ENCODE data around the gene ATG14.
"Not testable (repeated sequence)": the region's sequence is repeated elsewhere in the genome, so short reads cannot be mapped to it uniquely, and the experiment has no call there.

The ATG14 gene

DNA sequence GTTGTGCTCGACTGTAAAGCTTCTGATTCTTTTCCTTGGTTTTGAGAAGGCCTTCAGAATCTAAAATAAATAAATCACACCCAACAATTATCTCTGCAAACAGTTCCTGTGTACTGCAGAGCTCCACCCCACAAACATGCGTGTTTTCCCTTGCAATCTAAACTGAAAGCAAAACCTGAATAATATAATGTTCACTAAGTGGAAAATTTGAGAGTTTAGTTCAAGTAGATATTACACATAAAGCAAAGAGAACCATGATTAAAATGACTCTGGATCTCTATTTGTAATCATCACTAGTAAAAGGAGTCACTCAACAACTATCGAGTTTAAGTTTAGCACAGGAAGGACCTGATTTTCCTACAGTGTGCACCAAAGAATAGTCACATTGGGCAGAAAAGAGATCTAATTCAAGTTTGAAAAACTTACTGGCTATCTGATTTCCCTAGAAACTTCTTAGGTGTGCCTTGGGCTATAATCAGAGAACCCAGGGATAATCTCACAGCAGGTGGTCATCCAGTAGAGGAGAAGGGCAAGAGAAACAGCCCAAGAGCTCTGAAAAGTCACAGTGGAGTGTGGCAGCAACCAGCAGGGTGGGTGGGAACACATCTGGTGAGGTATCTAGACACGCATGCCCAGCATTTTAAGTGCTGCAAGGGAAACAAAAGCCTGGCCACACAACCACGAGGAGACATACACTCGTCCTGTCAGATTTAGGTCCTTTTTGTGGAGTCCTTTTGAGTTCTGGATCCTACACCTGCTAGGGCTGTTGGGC, 25.4 kb downstream of the ATG14 start:
- no peak for DNase-seq (ENCODE audit: low spot score)

DNA sequence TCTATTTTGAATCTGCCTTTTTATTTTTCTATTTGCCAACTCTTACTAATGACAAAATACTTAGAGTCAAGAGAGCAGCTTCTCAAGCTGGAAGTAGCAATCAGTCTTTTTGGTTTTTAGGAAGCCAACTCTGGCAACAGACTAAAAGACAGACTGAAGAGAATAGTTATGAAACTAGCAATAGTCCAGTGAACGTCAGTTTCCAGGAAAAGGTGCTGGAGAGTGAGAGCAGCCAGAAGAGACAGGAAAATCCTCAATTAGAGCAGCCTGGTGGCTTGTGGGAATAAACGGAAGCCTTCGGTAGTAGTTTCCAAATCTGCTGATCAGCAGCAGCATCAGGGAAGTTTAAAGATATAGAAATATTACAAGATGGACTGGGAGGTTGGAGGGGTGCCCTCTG, 27.1 kb downstream of the ATG14 start:
- DNase-seq (ENCODE audit: low spot score): no peak

- DNase-seq (ENCODE audit: low spot score): no peak
Measured at GRCh38 chr14:55383541-55384140, 28.0 kb downstream of the ATG14 start.

- not testable (repeated sequence) for DNase-seq (ENCODE audit: low spot score)
Measured at GRCh38 chr14:55383056-55383466, 28.6 kb downstream of the ATG14 start.

- no peak for DNase-seq (ENCODE audit: low spot score)
Measured at GRCh38 chr14:55382483-55382882, 29.1 kb downstream of the ATG14 start.

DNA sequence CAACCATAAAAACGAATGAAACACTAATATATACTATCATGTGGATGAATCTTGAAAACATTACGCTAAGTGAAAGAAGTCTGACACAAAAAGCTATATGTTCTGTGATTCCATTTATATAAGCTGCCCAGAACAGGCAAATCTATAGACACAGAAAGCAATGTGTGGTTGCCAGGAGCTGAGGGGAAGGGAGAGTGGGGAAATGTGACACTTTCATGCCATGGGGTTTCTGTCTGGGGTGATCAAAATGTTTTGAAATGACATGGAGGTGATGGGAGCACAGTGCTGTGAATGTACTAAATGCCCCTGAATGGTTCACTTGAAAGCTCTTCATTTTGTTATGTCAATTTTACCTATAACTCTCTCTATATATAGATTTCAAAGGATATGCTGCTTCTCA, 30.1 kb downstream of the ATG14 start:
- no peak for DNase-seq (ENCODE audit: low spot score)

- no peak for DNase-seq (ENCODE audit: low spot score)
Measured at GRCh38 chr14:55381040-55381439, 30.6 kb downstream of the ATG14 start.

DNA sequence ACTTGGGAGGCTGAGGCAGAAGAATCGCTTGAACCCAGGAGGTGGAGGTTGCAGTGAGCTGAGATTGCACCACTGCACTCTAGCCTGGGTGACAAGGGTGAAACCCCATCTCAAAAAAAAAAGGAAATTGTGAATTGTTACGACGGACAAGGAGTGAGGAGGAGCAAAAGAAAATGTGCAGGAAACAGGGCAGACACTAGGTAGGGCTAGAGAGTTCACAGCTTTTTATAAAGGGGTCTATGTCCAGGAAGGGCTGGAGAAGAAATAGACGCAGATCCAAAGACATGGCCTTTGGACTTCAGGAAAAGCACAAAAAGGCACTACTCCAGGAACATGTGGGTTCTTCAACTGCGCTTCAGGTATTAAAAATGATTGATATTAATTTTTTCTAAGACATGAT, 34.4 kb downstream of the ATG14 start:
- DNase-seq (ENCODE audit: low spot score): no peak

GRCh38 chr14:55374771-55375170, 36.9 kb downstream of the ATG14 start:
- DNase-seq (ENCODE audit: low spot score): no peak

GRCh38 chr14:55373784-55374705, 37.6 kb downstream of the ATG14 start:
- no peak for DNase-seq (ENCODE audit: low spot score)

GRCh38 chr14:55372825-55373224, 38.8 kb downstream of the ATG14 start:
- DNase-seq (ENCODE audit: low spot score): no peak

DNA sequence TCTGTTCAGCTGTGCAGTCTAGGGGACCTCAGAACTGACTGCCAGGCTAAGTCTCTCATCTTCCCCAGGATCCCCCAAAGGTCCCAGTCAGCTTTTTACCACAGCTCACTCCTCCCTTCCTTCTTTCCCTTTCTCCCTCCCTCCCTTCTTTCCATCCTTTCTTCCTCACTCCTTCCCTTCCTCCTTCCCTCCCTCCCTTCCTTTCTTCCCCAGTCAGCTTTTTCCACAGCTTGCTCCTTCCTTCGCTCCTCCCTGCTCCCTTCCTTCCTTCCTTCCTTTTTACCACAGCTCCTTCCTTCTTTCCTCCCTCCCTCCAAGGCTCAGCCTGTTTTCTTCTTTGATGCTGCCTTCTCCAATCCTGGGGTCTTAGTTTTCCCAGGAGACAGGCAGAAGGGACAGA, 39.2 kb downstream of the ATG14 start:
- no peak for DNase-seq (ENCODE audit: low spot score)

DNA sequence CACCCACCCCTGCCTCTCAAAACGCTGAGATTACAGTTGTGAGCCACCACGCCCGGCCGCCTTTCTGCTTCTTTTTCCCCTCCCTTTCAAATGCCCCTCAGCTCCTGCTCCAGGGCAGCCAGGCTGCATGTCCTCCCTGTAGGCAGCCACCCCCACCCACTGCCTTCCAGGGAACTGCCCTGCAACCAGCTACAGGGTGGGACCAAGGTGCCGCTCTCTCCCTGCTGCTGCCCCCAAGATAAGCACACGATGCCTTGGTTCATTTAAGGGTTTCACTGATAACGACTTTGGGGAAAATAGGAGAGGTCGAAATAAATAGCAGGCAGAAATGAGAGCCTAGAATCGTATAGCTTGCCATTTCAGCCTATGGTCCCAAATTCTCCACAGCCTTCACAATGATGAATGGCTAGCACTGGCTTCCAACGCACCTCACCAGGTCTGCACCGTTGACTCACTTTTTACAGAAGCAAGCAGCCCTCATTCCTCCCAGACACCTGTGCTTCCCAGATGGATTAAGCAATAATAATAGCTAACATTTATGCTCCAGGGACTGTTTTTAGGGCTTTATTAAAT, 40.7 kb downstream of the ATG14 start:
- no peak for DNase-seq (ENCODE audit: low spot score)

DNA sequence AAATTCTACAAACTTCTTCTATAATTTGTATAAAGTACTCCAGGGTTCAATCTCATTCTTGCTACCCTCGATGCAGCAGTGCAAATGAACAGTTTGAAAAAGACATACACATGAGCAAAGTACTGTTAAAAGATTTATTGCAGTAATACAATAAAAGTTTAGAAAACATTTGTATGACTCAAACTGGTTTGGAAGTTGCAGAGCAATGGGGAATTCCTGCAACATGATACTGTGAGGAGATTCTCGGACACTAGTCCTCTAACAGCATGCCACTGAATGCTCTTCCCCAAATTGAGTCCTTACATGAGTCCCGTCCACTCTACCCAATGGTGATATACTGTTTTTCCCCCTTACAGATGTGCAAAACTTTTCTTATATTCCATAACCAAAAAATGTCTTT, 45.4 kb downstream of the ATG14 start:
- no peak for DNase-seq (ENCODE audit: low spot score)

GRCh38 chr14:55361190-55361589, 50.4 kb downstream of the ATG14 start:
- DNase-seq (ENCODE audit: low spot score): no peak

DNA sequence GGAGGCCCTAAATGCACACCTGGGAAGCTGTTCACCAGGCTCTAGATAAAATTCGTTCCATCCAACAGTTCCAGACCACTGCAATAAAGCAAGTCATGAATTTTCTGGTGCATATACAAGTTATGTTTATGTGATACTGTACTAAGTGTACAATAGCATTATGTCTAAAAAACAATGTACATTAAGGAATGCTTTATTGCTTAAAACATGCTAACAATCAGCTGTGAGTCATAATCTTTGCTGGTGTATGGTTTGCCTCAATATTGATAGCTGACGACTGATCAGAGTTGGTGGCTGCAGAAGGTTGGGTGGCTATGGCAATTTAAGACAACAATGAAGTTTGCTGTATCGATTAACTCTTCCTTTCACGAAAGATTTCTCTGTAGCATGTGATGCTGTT, 52.3 kb downstream of the ATG14 start:
- DNase-seq (ENCODE audit: low spot score): no peak

GRCh38 chr14:55356913-55357312, 54.7 kb downstream of the ATG14 start:
- no peak for DNase-seq (ENCODE audit: low spot score)

GRCh38 chr14:55355922-55356321, 55.7 kb downstream of the ATG14 start:
- no peak for DNase-seq (ENCODE audit: low spot score)

DNA sequence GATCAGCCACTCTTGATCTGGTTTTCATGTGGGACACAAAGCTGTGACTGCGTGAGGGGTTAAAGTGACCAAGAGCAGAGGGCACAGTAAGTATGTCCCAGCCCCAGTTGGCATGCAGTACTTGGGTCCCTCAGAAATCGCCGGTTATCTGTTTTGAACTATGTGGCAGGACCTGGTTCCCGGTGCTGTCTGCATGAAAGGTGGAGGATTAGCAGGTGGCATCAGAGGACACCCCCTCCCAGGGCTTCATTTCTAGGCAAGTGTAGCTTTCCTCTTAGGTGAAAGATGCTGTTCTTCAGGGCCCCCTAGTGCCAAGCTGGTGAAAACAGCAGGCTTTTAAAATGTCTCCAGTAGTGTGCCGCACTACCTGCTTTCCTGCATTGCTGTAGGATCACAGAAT, 57.1 kb downstream of the ATG14 start:
- DNase-seq (ENCODE audit: low spot score): peak; percentile 63

- DNase-seq (ENCODE audit: low spot score): no peak
Measured at GRCh38 chr14:55353686-55354467, 57.8 kb downstream of the ATG14 start.

DNA sequence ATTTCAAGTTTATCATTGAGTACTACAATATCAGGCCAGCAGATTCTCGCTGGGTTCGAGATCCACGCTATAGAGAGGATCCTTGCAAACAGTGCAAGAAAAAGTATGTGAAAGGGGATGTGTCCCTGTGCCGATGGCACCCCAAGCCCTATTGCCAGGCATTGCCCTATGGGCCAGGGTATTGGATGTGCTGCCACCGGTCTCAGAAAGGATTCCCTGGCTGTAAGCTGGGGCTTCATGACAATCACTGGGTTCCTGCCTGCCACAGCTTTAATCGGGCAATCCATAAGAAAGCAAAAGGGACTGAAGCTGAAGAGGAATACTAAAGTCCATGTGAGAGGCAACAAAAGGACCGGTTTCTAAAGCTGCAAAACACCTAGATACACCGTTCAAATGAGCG, 59.4 kb downstream of the ATG14 start:
- DNase-seq (ENCODE audit: low spot score): no peak

DNA sequence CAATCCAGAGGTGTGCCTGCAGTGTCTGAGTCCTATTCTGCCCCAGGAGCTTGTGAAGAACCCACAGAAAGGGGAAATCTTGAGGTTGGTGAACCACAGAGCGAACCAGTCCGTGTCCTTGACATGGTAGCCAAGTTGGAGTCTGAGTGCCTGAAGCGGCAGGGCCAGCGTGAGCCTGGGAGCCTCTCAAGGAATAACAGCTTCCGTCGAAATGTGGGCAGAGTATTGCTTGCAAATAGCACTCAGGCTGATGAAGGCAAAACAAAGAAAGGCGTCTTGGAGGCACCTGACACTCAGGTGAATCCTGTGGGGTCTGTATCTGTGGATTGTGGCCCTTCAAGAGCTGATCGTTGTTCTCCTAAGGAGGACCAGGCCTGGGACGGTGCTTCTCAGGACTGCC, 60.5 kb downstream of the ATG14 start:
- DNase-seq (ENCODE audit: low spot score): no peak

Data from germinal center (tissue), 1 donor.